Peyer's patch (tissue), 4 donors: ENCODE results near the gene CLCN2. TPM values are rescaled to one million over a fixed set of nuclear protein-coding genes. Genes with fewer than 3 reads are reported as not detected.

Experiments
- DNase-seq, 3 donors: peaks; one replicate each; pipeline ENCODE4 v3.0.0-alpha.2; 2017 to 2019
- H3K27ac ChIP-seq, 4 donors: fragments of 200-600 bp; sonication (generic); one replicate each; pipeline ENCODE4 v1.5.1; 2016 to 2019
- H3K27me3 ChIP-seq, 2 donors: fragments of 200-600 bp; sonication (generic); one replicate each; pipeline ENCODE4 v1.5.1; 2019
- H3K36me3 ChIP-seq, 3 donors: fragments of 200-600 bp; sonication (generic); one replicate each; pipeline ENCODE4 v1.5.1; 2016 to 2019
- H3K4me1 ChIP-seq, 4 donors: fragments of 200-600 bp; sonication (generic); one replicate each; pipeline ENCODE4 v1.5.1; 2016 to 2019
- H3K4me3 ChIP-seq, 4 donors: fragments of 200-600 bp; sonication (generic); 1 replicate in 3 of 4; 2 replicates in 1 of 4; pipeline ENCODE4 v1.5.1; 2016 to 2019; ENCODE audit warnings: mild to moderate bottlenecking in 1 of 4
- H3K9me3 ChIP-seq, 4 donors: fragments of 200-600 bp; sonication (generic); one replicate each; pipeline ENCODE4 v1.5.1; 2016 to 2019; ENCODE audit warnings: mild to moderate bottlenecking in 1 of 4
- POLR2A ChIP-seq, 2 donors: fragments of 450-650 bp; IDR thresholded peaks; one replicate each; pipeline ENCODE4 v1.5.1; 2017; ENCODE audit warnings: antibody characterized with exemption in 2 of 2, mild to moderate bottlenecking in 2 of 2, moderate library complexity in 2 of 2
- total RNA-seq, 4 donors: library from RNA; depleted of rRNA; stranded (reverse); fragments of >200 nt; gene quantifications; one replicate each; pipeline ENCODE4 v1.1.0, GENCODE V29; 2016
- TF ChIP-seq, protein P1 (sequence below), 6 experiments: fragments of 450-650 bp in 4 of 6; fragments of 200-600 bp in 2 of 6; sonication (generic) in 1 of 6; IDR thresholded peaks; one replicate each; pipeline ENCODE4 v1.5.1; 2017 to 2019; ENCODE audit warnings: antibody characterized with exemption in 6 of 6, mild to moderate bottlenecking in 3 of 6, moderate library complexity in 1 of 6

CLCN2 gene
- total RNA-seq, 4 donors from 2014 or later: 11.6 to 87.8 (median 63.8) TPM

GRCh38 chr3:184379358-184380184, 18.2 kb upstream of the CLCN2 start, which contains the start of gene CHRD:
CHRD (plus strand) TSS chr3:184380054; CDS start chr3:184380319, 265 bp downstream.
- Histone ChIP-seq H3K27ac (peak within 1 kb of the TSS; percentile 38 to 82 (median 58)), H3K36me3 (no peaks in the 10 kb centered on the region), H3K27me3 (peaks cover 0 to 15% of the 10 kb centered on the region in 2 donors), H3K4me3 (peak within 1 kb of the TSS; percentile 33 to 67 (median 56)), H3K9me3 (no peaks in the 10 kb centered on the region), H3K4me1 (peaks cover 0 to 12% (median 10%) of the 10 kb centered on the region in 4 donors)
- TF ChIP-seq, protein P1, sequence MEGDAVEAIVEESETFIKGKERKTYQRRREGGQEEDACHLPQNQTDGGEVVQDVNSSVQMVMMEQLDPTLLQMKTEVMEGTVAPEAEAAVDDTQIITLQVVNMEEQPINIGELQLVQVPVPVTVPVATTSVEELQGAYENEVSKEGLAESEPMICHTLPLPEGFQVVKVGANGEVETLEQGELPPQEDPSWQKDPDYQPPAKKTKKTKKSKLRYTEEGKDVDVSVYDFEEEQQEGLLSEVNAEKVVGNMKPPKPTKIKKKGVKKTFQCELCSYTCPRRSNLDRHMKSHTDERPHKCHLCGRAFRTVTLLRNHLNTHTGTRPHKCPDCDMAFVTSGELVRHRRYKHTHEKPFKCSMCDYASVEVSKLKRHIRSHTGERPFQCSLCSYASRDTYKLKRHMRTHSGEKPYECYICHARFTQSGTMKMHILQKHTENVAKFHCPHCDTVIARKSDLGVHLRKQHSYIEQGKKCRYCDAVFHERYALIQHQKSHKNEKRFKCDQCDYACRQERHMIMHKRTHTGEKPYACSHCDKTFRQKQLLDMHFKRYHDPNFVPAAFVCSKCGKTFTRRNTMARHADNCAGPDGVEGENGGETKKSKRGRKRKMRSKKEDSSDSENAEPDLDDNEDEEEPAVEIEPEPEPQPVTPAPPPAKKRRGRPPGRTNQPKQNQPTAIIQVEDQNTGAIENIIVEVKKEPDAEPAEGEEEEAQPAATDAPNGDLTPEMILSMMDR (IDR thresholded peaks at IDR 0.05): no peak
- TF ChIP-seq POLR2A (IDR thresholded peaks at IDR 0.05): no peak
- DNase-seq: no peak

GRCh38 chr3:184378651-184379357, 17.4 kb upstream of the CLCN2 start:
- peak in 1 of 3 donors; percentile 46 for DNase-seq
- no peaks in the 10 kb centered on the region for H3K36me3 ChIP-seq
- peaks cover 0 to 12% (median 10%) of the 10 kb centered on the region in 4 donors for H3K4me1 ChIP-seq
- H3K27me3 ChIP-seq: peaks cover 0 to 15% of the 10 kb centered on the region in 2 donors
- peak overlapping the region in 1 of 4 donors; percentile 55 for H3K4me3 ChIP-seq
- TF ChIP-seq, protein P1 (IDR thresholded peaks at IDR 0.05): no peak
- no peak for TF ChIP-seq POLR2A (IDR thresholded peaks at IDR 0.05)
- peak overlapping the region; percentile 38 to 82 (median 58) for H3K27ac ChIP-seq
- no peaks in the 10 kb centered on the region for H3K9me3 ChIP-seq

DNA sequence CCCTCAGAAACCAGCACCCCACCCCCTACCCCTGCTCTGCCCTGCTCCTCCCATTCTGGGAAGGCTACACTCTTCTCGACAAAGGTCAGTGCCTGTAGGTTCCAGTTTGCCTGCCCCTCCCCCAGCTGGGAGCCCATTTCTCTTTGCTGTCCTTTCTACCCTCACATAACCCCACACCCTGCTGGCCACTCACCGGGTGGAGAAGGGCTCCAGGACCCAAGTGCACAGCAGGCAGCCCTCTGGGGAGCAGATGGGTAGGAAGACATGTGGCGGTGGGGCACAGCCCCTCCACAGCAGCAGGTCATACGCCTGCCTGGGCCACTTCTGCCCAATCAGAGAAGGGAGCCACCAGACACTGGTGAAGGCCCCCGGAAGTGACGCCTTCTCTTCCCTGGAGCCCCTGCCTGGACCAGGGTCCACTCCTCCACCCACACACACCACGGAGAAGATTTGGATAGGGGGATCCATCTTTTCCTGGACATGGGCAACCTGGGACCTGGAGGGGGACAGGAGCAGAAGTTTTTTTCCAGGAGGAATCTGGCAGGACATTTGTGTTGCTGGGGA, 16.6 kb upstream of the CLCN2 start, which contains the start of gene THPO:
Gene THPO, minus strand, starts transcription at position 326 of the 564 bp plus-strand sequence. CDS start 1,948 bp downstream, outside the sequence.
- Histone ChIP-seq H3K27ac (peak within 1 kb of the TSS; percentile 38 to 82 (median 58)), H3K9me3 (no peaks in the 10 kb centered on the region), H3K36me3 (no peaks in the 10 kb centered on the region), H3K4me1 (peaks cover 0 to 12% (median 10%) of the 10 kb centered on the region in 4 donors), H3K4me3 (no peak within 1 kb of the TSS), H3K27me3 (peaks cover 0 to 15% of the 10 kb centered on the region in 2 donors)
- TF ChIP-seq, protein P1 (IDR thresholded peaks at IDR 0.05): no peak
- TF ChIP-seq POLR2A (IDR thresholded peaks at IDR 0.05): no peak
- peak in 1 of 3 donors; percentile 49 for DNase-seq

GRCh38 chr3:184377374-184377773, 16.0 kb upstream of the CLCN2 start:
- Histone ChIP-seq H3K36me3 (no peaks in the 10 kb centered on the region), H3K4me3 (no peak overlapping the region), H3K4me1 (peaks cover 0 to 12% (median 10%) of the 10 kb centered on the region in 4 donors), H3K27ac (no peak overlapping the region), H3K27me3 (peaks cover 0 to 15% of the 10 kb centered on the region in 2 donors), H3K9me3 (no peaks in the 10 kb centered on the region)
- no peak for DNase-seq
- TF ChIP-seq POLR2A (IDR thresholded peaks at IDR 0.05): no peak
- TF ChIP-seq, protein P1 (IDR thresholded peaks at IDR 0.05): no peak

DNA sequence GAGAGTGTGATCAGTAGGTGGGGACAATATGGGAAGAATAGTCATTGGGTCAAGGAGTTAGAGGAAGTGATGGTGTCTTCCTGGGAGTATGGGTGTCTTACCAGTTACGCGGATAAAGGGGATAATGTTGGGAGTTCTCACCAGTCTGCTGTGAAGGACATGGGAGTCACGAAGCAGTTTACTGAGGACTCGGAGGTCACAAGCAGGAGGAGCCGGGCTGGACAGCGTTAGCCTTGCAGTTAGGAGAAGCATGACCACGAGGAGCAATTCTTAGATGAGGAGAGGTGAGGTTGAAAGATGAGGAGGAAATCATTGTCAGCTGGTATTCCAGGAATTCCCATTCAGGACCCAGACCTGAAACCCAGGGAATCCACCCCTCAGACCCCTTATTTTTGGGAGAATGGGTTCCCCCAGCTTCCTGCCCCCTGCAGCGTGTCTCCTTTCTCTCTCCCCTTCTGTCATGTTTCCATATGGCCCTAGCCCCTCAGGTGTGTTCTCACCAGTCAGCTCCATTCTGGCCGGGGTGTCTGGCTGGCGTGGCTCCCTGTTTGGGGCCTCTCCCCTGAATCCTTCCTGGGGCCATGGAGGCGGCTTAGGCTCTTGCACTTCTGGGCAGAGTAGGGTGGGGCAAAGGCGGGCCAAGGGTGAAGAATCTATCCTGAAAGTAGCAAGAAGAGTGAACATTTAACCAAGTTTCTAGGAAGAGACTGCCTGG, 14.5 kb upstream of the CLCN2 start:
- Histone ChIP-seq H3K36me3 (no peaks in the 10 kb centered on the region), H3K9me3 (no peaks in the 10 kb centered on the region), H3K27me3 (peaks cover 0 to 6% of the 10 kb centered on the region in 2 donors), H3K4me3 (no peak overlapping the region), H3K27ac (no peak overlapping the region), H3K4me1 (peaks cover 0 to 9% (median 2%) of the 10 kb centered on the region in 4 donors)
- DNase-seq: no peak
- no peak for TF ChIP-seq POLR2A (IDR thresholded peaks at IDR 0.05)
- TF ChIP-seq, protein P1 (IDR thresholded peaks at IDR 0.05): no peak
